H1 (cell line): ENCODE data around the gene IP6K3. TPM values are rescaled to one million over a fixed set of nuclear protein-coding genes. Genes with fewer than 3 reads are reported as not detected.

ENCODE experiments used
- RBBP5 ChIP-seq: IDR thresholded peaks from 2 replicates; pipeline ENCODE4 v1.7.1; 2012; ENCODE audit warnings: low read depth, mild to moderate bottlenecking, inconsistent platforms, low read length, moderate library complexity, borderline replicate concordance
- SP4 ChIP-seq: IDR thresholded peaks from 2 replicates; pipeline ENCODE4 v1.6.1; 2012; ENCODE audit warnings: low read length, inconsistent platforms
- TEAD4 ChIP-seq: IDR thresholded peaks from 2 replicates; pipeline ENCODE4 v1.6.1; 2012; ENCODE audit warnings: low read depth, low read length, inconsistent platforms, mixed read lengths
- polyA plus RNA-seq, 7 experiments: library from polyadenylated mRNA; depleted of rRNA in 3 of 7; stranded (reverse) in 5 of 7; unstranded in 2 of 7; fragments of >200 nt in 5 of 7; fragments of 200-250 nt in 2 of 7; gene quantifications; 1 replicate in 5 of 7; 2 replicates in 1 of 7; 4 replicates in 1 of 7; pipeline versions ENCODE4 v1.2.1 to v1.2.3, GENCODE V29; 2011 to 2013; ENCODE audit warnings: missing spikeins in 2 of 7, mixed read lengths in 2 of 7
- total RNA-seq: library from RNA; stranded (reverse); fragmentation: NEBNext Ultra II Directional; extraction: Animal tissue kit (Norgen Biotek cat#: 25700); gene quantifications from 2 replicates; pipeline ENCODE4 v1.2.1, GENCODE V29; 2021

IP6K3 gene
- total and polyA plus RNA-seq, 2 of the 8 experiments (the other 6 are each of a cell fraction or from before 2014, with no cell fraction given): 0.22 to 0.73 TPM

GRCh38 chr6:33682341-33682740 lies 64.4 kb downstream of the IP6K3 start (continued):
- no peak for TF ChIP-seq RBBP5
- no peak for TF ChIP-seq TEAD4
- no peak for TF ChIP-seq SP4
